HepG2 (cell line): ENCODE data around the gene KRTAP5-10.
"Not testable (repeated sequence)": the region's sequence is repeated elsewhere in the genome, so short reads cannot be mapped to it uniquely, and the experiment has no call there.

Experiments used
- ARID2 ChIP-seq: sonication (generic); formaldehyde crosslinking; IDR thresholded peaks from 2 replicates; pipeline ENCODE4 v1.8.1; 2022; ENCODE audit warnings: mild to moderate bottlenecking, missing genetic modification reagents, borderline replicate concordance
- ARNT ChIP-seq: fragments of 450-650 bp; IDR thresholded peaks from 2 replicates; pipeline ENCODE4 v1.6.1; 2017
- ATF3 ChIP-seq: sonication (generic); formaldehyde crosslinking; IDR thresholded peaks from 2 replicates; pipeline ENCODE4 v1.4.0; 2020; ENCODE audit warnings: missing genetic modification reagents
- BRCA1 ChIP-seq: sonication (generic); formaldehyde crosslinking; IDR thresholded peaks from 2 replicates; pipeline ENCODE4 v1.4.0; 2020; ENCODE audit warnings: missing genetic modification reagents
- MAFG ChIP-seq: sonication (generic); formaldehyde crosslinking; IDR thresholded peaks from 2 replicates; pipeline ENCODE4 v1.5.1; 2020; ENCODE audit warnings: mild to moderate bottlenecking, missing genetic modification reagents
- RAD21 ChIP-seq: fragments of 450-650 bp; formaldehyde crosslinking; IDR thresholded peaks from 2 replicates; pipeline ENCODE4 v1.5.0; 2020; ENCODE audit warnings: mild to moderate bottlenecking
- SRSF1 ChIP-seq: fragments of 200-400 bp; formaldehyde crosslinking; optimal IDR thresholded peaks from 2 replicates; pipeline ENCODE3; 2017; ENCODE audit warnings: mild to moderate bottlenecking, low read depth, low read length, moderate library complexity
- TARDBP ChIP-seq: sonication (generic); formaldehyde crosslinking; IDR thresholded peaks from 2 replicates; pipeline ENCODE4 v1.8.0; 2022; ENCODE audit warnings: mild to moderate bottlenecking, missing genetic modification reagents
- TBP ChIP-seq: sonication (generic); formaldehyde crosslinking; IDR thresholded peaks from 2 replicates; pipeline ENCODE4 v1.5.0; 2020; ENCODE audit warnings: missing genetic modification reagents
- ZBTB34 ChIP-seq: sonication (generic); formaldehyde crosslinking; IDR thresholded peaks from 2 replicates; pipeline ENCODE4 v1.8.0; 2022; ENCODE audit warnings: mild to moderate bottlenecking, missing genetic modification reagents
- ZNF260 ChIP-seq: sonication (generic); formaldehyde crosslinking; IDR thresholded peaks from 2 replicates; pipeline ENCODE4 v1.4.0; 2020; ENCODE audit warnings: missing genetic modification reagents, low read depth, mild to moderate bottlenecking, borderline replicate concordance

- not testable (repeated sequence) for TF ChIP-seq ZNF260 (CRISPR knock-in tag); ARID2 (CRISPR knock-in tag); ZBTB34; TARDBP (CRISPR knock-in tag); TBP (CRISPR knock-in tag); MAFG (CRISPR knock-in tag); ARNT; SRSF1; RAD21 (CRISPR knock-in tag); BRCA1 (CRISPR knock-in tag); ATF3 (CRISPR knock-in tag)
These were observed 5.9 kb downstream of the KRTAP5-10 start for GRCh38 chr11:71571101-71571850.
